Neural cell (in vitro differentiated cells): ENCODE results near the gene TAB2. TPM values are rescaled to one million over a fixed set of nuclear protein-coding genes. Genes with fewer than 3 reads are reported as not detected.

Experiments
- H2AFZ ChIP-seq: fragments of 200-600, 300-800 bp; sonication (generic), shearing (Covaris generic); 2 replicates; pipeline ENCODE4 v1.6.0; 2014; ENCODE audit warnings: low read depth, mild to moderate bottlenecking, antibody characterized with exemption, low read length, moderate library complexity
- H3F3A ChIP-seq: fragments of 200-600 bp; shearing (Covaris generic); 2 replicates; pipeline ENCODE4 v1.6.1; 2016; ENCODE audit warnings: mild to moderate bottlenecking, moderate library complexity, mixed read lengths, antibody characterized with exemption, low read length; ENCODE audit not compliant: insufficient read depth, poor library complexity, severe bottlenecking
- H3K27ac ChIP-seq: fragments of 200-600, 300-800 bp; sonication (generic), shearing (Covaris generic); 2 replicates; pipeline ENCODE4 v1.5.1; 2014; ENCODE audit warnings: mild to moderate bottlenecking, low read length, moderate library complexity
- H3K27me3 ChIP-seq: fragments of 300-800, 200-600 bp; sonication (generic), shearing (Covaris generic); 2 replicates; pipeline ENCODE4 v1.6.0; 2014; ENCODE audit warnings: mild to moderate bottlenecking, low read depth, low read length, moderate library complexity; ENCODE audit not compliant: insufficient read depth
- H3K36me3 ChIP-seq: fragments of 300-800, 200-600 bp; sonication (generic), shearing (Covaris generic); 2 replicates; pipeline ENCODE4 v1.5.1; 2014; ENCODE audit warnings: mild to moderate bottlenecking, antibody characterized with exemption, low read length, moderate library complexity; ENCODE audit not compliant: insufficient read depth
- H3K4me2 ChIP-seq: fragments of 300-800, 200-600 bp; sonication (generic), shearing (Covaris generic); 2 replicates; pipeline ENCODE4 v1.6.0; 2014; ENCODE audit warnings: mild to moderate bottlenecking, low read length
- H3K4me3 ChIP-seq: fragments of 300-800, 200-600 bp; sonication (generic), shearing (Covaris generic); 2 replicates; pipeline ENCODE4 v1.5.1; 2014; ENCODE audit warnings: mild to moderate bottlenecking, low read length, moderate library complexity
- H3K79me2 ChIP-seq: fragments of 200-600 bp; shearing (Covaris generic); replicated peaks from 2 replicates; pipeline ENCODE4 v1.6.0; 2014; ENCODE audit warnings: mild to moderate bottlenecking, low read length, moderate library complexity; ENCODE audit not compliant: insufficient read depth
- H3K9ac ChIP-seq: fragments of 300-800, 200-600 bp; sonication (generic), shearing (Covaris generic); 2 replicates; pipeline ENCODE4 v1.6.1; 2016; ENCODE audit warnings: mild to moderate bottlenecking, low read length, mixed read lengths
- H3K9me2 ChIP-seq: fragments of 200-600 bp; shearing (Covaris generic); 2 replicates; pipeline ENCODE4 v1.6.1; 2016; ENCODE audit warnings: mild to moderate bottlenecking, low read length, mixed read lengths; ENCODE audit not compliant: insufficient read depth
- H3K9me3 ChIP-seq: fragments of 200-600, 300-800 bp; sonication (generic), shearing (Covaris generic); 2 replicates; pipeline ENCODE4 v1.6.1; 2016; ENCODE audit warnings: mild to moderate bottlenecking, mixed run types, low read length, moderate library complexity, mixed read lengths
- H4K20me1 ChIP-seq: fragments of 200-600 bp; shearing (Covaris generic); 2 replicates; pipeline ENCODE4 v1.6.1; 2016; ENCODE audit warnings: mild to moderate bottlenecking, mixed run types; ENCODE audit not compliant: insufficient read depth
- EP300 ChIP-seq: fragments of 450-650 bp; conservative IDR thresholded peaks from 2 replicates; pipeline ENCODE4 v1.6.1; 2014; ENCODE audit warnings: antibody characterized with exemption, mild to moderate bottlenecking, moderate library complexity; ENCODE audit not compliant: poor library complexity, severe bottlenecking
- EZH2 ChIP-seq: fragments of 200-600, 300-800 bp; shearing (Covaris generic), sonication (generic); IDR thresholded peaks from 2 replicates; pipeline ENCODE4 v1.6.1; 2014; ENCODE audit warnings: antibody characterized with exemption, low read length, borderline replicate concordance, mild to moderate bottlenecking; ENCODE audit not compliant: insufficient read depth, poor library complexity, severe bottlenecking
- MXI1 ChIP-seq: fragments of 450-650 bp; conservative IDR thresholded peaks from 2 replicates; pipeline ENCODE4 v1.6.1; 2014; ENCODE audit warnings: antibody characterized with exemption, mild to moderate bottlenecking; ENCODE audit not compliant: poor library complexity, severe bottlenecking
- POLR2AphosphoS5 ChIP-seq: IDR thresholded peaks from 2 replicates; pipeline ENCODE4 v1.6.1; 2012
- RAD21 ChIP-seq: fragments of 450-650 bp; conservative IDR thresholded peaks from 2 replicates; pipeline ENCODE4 v1.6.1; 2014; ENCODE audit warnings: antibody characterized with exemption, mild to moderate bottlenecking, moderate library complexity
- SMC3 ChIP-seq: fragments of 450-650 bp; conservative IDR thresholded peaks from 2 replicates; pipeline ENCODE4 v1.6.1; 2014; ENCODE audit warnings: antibody characterized with exemption, mild to moderate bottlenecking, moderate library complexity; ENCODE audit not compliant: poor library complexity
- TAF1 ChIP-seq: IDR thresholded peaks from 2 replicates; pipeline ENCODE4 v1.6.1; 2012; ENCODE audit warnings: low read depth
- polyA plus RNA-seq: library from polyadenylated mRNA; depleted of rRNA; stranded (reverse); fragments of >200 nt; gene quantifications from 2 replicates; pipeline ENCODE4 v1.2.3, GENCODE V29; 2014
- TF ChIP-seq, protein P1 (sequence below): fragments of 450-650 bp; IDR thresholded peaks from 2 replicates; pipeline ENCODE4 v1.5.1; 2014; ENCODE audit warnings: antibody characterized with exemption, mild to moderate bottlenecking, moderate library complexity; ENCODE audit not compliant: poor library complexity, severe bottlenecking
- TF ChIP-seq, protein P2 (sequence below): IDR thresholded peaks from 2 replicates; pipeline ENCODE4 v1.6.1; 2012; ENCODE audit warnings: borderline replicate concordance

TAB2 gene
- polyA plus RNA-seq, 1 donor from 2014 or later, result 27.6 TPM

DNA sequence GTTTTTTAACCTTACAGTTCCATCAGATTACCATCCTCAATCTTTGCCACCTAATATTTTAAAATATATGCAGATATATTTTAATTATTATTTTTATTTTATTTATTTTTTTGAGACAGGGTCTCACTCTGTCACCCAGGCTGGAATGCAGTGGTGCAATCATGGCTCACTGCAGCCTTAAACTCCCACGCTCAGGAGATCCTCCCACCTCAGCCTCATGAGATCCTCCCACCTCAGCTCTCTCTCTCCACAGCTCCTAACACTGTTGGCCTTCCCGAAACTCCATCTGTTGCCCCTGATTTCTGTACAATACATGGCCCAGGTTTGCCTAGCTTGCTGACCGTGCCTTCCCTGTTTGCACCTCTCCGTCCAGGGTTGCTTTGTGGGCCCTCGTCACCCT, 4.4 kb upstream of the TAB2 start:
- Histone ChIP-seq H3K9ac (no peak overlapping the region), H3F3A (peaks cover 5% of the 10 kb centered on the region), H3K4me3 (no peak overlapping the region), H3K9me3 (no peaks in the 10 kb centered on the region), H2AFZ (no peak overlapping the region), H3K36me3 (no peaks in the 10 kb centered on the region), H3K79me2 (no peaks in the 10 kb centered on the region), H3K4me2 (no peak overlapping the region), H3K27ac (no peak overlapping the region), H3K9me2 (no peaks in the 10 kb centered on the region), H3K27me3 (no peaks in the 10 kb centered on the region), H4K20me1 (no peaks in the 10 kb centered on the region)
- TF ChIP-seq, protein P1, sequence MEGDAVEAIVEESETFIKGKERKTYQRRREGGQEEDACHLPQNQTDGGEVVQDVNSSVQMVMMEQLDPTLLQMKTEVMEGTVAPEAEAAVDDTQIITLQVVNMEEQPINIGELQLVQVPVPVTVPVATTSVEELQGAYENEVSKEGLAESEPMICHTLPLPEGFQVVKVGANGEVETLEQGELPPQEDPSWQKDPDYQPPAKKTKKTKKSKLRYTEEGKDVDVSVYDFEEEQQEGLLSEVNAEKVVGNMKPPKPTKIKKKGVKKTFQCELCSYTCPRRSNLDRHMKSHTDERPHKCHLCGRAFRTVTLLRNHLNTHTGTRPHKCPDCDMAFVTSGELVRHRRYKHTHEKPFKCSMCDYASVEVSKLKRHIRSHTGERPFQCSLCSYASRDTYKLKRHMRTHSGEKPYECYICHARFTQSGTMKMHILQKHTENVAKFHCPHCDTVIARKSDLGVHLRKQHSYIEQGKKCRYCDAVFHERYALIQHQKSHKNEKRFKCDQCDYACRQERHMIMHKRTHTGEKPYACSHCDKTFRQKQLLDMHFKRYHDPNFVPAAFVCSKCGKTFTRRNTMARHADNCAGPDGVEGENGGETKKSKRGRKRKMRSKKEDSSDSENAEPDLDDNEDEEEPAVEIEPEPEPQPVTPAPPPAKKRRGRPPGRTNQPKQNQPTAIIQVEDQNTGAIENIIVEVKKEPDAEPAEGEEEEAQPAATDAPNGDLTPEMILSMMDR, result no peak
- TF ChIP-seq POLR2AphosphoS5, result no peak
- no peak for TF ChIP-seq TAF1
- TF ChIP-seq EZH2, result no peak
- no peak for TF ChIP-seq SMC3
- no peak for TF ChIP-seq MXI1
- TF ChIP-seq, protein P2, sequence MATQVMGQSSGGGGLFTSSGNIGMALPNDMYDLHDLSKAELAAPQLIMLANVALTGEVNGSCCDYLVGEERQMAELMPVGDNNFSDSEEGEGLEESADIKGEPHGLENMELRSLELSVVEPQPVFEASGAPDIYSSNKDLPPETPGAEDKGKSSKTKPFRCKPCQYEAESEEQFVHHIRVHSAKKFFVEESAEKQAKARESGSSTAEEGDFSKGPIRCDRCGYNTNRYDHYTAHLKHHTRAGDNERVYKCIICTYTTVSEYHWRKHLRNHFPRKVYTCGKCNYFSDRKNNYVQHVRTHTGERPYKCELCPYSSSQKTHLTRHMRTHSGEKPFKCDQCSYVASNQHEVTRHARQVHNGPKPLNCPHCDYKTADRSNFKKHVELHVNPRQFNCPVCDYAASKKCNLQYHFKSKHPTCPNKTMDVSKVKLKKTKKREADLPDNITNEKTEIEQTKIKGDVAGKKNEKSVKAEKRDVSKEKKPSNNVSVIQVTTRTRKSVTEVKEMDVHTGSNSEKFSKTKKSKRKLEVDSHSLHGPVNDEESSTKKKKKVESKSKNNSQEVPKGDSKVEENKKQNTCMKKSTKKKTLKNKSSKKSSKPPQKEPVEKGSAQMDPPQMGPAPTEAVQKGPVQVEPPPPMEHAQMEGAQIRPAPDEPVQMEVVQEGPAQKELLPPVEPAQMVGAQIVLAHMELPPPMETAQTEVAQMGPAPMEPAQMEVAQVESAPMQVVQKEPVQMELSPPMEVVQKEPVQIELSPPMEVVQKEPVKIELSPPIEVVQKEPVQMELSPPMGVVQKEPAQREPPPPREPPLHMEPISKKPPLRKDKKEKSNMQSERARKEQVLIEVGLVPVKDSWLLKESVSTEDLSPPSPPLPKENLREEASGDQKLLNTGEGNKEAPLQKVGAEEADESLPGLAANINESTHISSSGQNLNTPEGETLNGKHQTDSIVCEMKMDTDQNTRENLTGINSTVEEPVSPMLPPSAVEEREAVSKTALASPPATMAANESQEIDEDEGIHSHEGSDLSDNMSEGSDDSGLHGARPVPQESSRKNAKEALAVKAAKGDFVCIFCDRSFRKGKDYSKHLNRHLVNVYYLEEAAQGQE, result no peak
- TF ChIP-seq EP300, result no peak
- TF ChIP-seq RAD21, result no peak

DNA sequence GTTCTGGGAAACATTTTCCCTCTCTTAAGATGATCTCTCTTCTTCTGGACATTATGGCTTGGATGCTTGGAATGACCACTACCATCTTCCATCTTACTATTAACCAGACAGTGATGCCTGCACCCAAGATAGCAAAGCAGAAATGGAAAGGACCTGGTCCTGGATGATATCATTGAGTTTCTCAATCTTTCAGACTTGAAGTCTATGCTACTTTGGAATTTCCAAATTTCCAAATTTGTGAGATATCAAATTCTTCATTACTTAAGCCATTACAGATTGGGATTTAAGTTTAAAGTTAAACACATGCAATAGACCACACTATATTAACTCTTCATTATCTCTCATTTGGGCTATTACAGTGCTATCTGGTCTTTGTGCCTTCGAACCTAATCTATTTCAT, 3.7 kb upstream of the TAB2 start:
- Histone ChIP-seq H2AFZ (no peak overlapping the region), H3K79me2 (peaks cover 5% of the 10 kb centered on the region), H3K27me3 (no peaks in the 10 kb centered on the region), H3F3A (peaks cover 5% of the 10 kb centered on the region), H3K4me2 (no peak overlapping the region), H3K4me3 (no peak overlapping the region), H3K9me3 (no peaks in the 10 kb centered on the region), H3K36me3 (no peaks in the 10 kb centered on the region), H3K9ac (no peak overlapping the region), H4K20me1 (no peaks in the 10 kb centered on the region), H3K27ac (no peak overlapping the region), H3K9me2 (no peaks in the 10 kb centered on the region)
- TF ChIP-seq POLR2AphosphoS5 (no peak), SMC3 (no peak), TAF1 (no peak), EP300 (no peak), EZH2 (no peak)
- TF ChIP-seq, protein P2, result no peak
- TF ChIP-seq, protein P1, result no peak
